ENCODE measurements around the gene CYSRT1.

Gene CYSRT1

GRCh38 chr9:137251490-137252268 is 26.7 kb downstream of the CYSRT1 start:
- DNase-seq: no peak

GRCh38 chr9:137252555-137253506 is 27.9 kb downstream of the CYSRT1 start:
- no peak for DNase-seq

- DNase-seq: no peak
Measured at GRCh38 chr9:137253717-137254623, 29.0 kb downstream of the CYSRT1 start.

- DNase-seq: peak; percentile 44 to 98 (median 89)
Measured at GRCh38 chr9:137254624-137255447, 29.9 kb downstream of the CYSRT1 start, which contains the start of gene NELFB. TSS of gene NELFB (plus strand) at chr9:137255327.

- DNase-seq: peak in 1 of 51 donors; percentile 48
Measured at GRCh38 chr9:137255448-137256114, 30.6 kb downstream of the CYSRT1 start.

GRCh38 chr9:137256362-137256761 is 31.4 kb downstream of the CYSRT1 start:
- DNase-seq: no peak

- DNase-seq: no peak
Measured at GRCh38 chr9:137256856-137257255, 31.9 kb downstream of the CYSRT1 start.

- peak in 10 of 51 donors; percentile 6 to 36 (median 20) for DNase-seq
Measured at GRCh38 chr9:137262173-137262908, 37.4 kb downstream of the CYSRT1 start.

- DNase-seq: no peak
Measured at GRCh38 chr9:137262909-137263285, 37.9 kb downstream of the CYSRT1 start.

GRCh38 chr9:137263506-137263905 is 38.5 kb downstream of the CYSRT1 start:
- no peak for DNase-seq

- DNase-seq: no peak
Measured at GRCh38 chr9:137264067-137264466, 39.1 kb downstream of the CYSRT1 start.

- DNase-seq: no peak
Measured at GRCh38 chr9:137265496-137266161, 40.7 kb downstream of the CYSRT1 start.

- DNase-seq: no peak
Measured at GRCh38 chr9:137266162-137266527, 41.2 kb downstream of the CYSRT1 start.

GRCh38 chr9:137266585-137267453 is 41.8 kb downstream of the CYSRT1 start:
- DNase-seq: no peak

GRCh38 chr9:137267933-137268355 is 43.0 kb downstream of the CYSRT1 start:
- DNase-seq: no peak

GRCh38 chr9:137268538-137269201 is 43.7 kb downstream of the CYSRT1 start:
- DNase-seq: no peak

- DNase-seq: no peak
Measured at GRCh38 chr9:137269231-137269772, 44.3 kb downstream of the CYSRT1 start.
